ENCODE measurements around the gene STAT5A.

Gene STAT5A

GRCh38 chr17:42329025-42329976 lies 41.0 kb downstream of the STAT5A start:
- no peak for TF ChIP-seq CTCF (IDR thresholded peaks at IDR 0.05; ENCODE audit: low read depth, low read length, missing control alignments)
- in situ Hi-C loops (cut with HindIII; ENCODE audit: low sequenced_read_pairs): no loop called here
- DNase-seq (ENCODE audit: low read depth): peak; percentile 86
- H3K4me3 ChIP-seq (ENCODE audit: low read depth, low read length): no peak overlapping the region

- no peak for DNase-seq (ENCODE audit: low read depth)
- H3K4me3 ChIP-seq (ENCODE audit: low read depth, low read length): no peak overlapping the region
- in situ Hi-C loops (cut with HindIII; ENCODE audit: low sequenced_read_pairs): no loop called here
- no peak for TF ChIP-seq CTCF (IDR thresholded peaks at IDR 0.05; ENCODE audit: low read depth, low read length, missing control alignments)
These were observed 44.8 kb downstream of the STAT5A start for GRCh38 chr17:42333053-42333452.

GRCh38 chr17:42334677-42335076 lies 46.4 kb downstream of the STAT5A start:
- in situ Hi-C loops (cut with HindIII; ENCODE audit: low sequenced_read_pairs): no loop called here
- no peak overlapping the region for H3K4me3 ChIP-seq (ENCODE audit: low read depth, low read length)
- TF ChIP-seq CTCF (IDR thresholded peaks at IDR 0.05; ENCODE audit: low read depth, low read length, missing control alignments): peak; percentile 13
- no peak for DNase-seq (ENCODE audit: low read depth)

GRCh38 chr17:42337442-42337841 lies 49.1 kb downstream of the STAT5A start:
- no peak for DNase-seq (ENCODE audit: low read depth)
- TF ChIP-seq CTCF (IDR thresholded peaks at IDR 0.05; ENCODE audit: low read depth, low read length, missing control alignments): no peak
- in situ Hi-C loops (cut with HindIII; ENCODE audit: low sequenced_read_pairs): no loop called here
- H3K4me3 ChIP-seq (ENCODE audit: low read depth, low read length): no peak overlapping the region

GRCh38 chr17:42338427-42338985 lies 50.2 kb downstream of the STAT5A start:
- in situ Hi-C loops (cut with HindIII; ENCODE audit: low sequenced_read_pairs): no loop called here
- H3K4me3 ChIP-seq (ENCODE audit: low read depth, low read length): no peak overlapping the region
- TF ChIP-seq CTCF (IDR thresholded peaks at IDR 0.05; ENCODE audit: low read depth, low read length, missing control alignments): no peak
- no peak for DNase-seq (ENCODE audit: low read depth)

- in situ Hi-C loops (cut with HindIII; ENCODE audit: low sequenced_read_pairs): no loop called here
These were observed 50.9 kb downstream of the STAT5A start for GRCh38 chr17:42339221-42339620.

More at GRCh38 chr17:42339221-42339620, 50.9 kb downstream of the STAT5A start:
- no peak overlapping the region for H3K4me3 ChIP-seq (ENCODE audit: low read depth, low read length)
- no peak for TF ChIP-seq CTCF (IDR thresholded peaks at IDR 0.05; ENCODE audit: low read depth, low read length, missing control alignments)
- DNase-seq (ENCODE audit: low read depth): no peak

Data from astrocyte of the cerebellum (primary cell).